HG03342 (cell line): ENCODE data around the gene NPRL2.

ENCODE experiments used
- ATAC-seq: cut with Tn5 transposase; IDR thresholded peaks from one replicate; pipeline ENCODE4 v1.9.1; 2021; ENCODE audit warnings: mild to moderate bottlenecking, moderate library complexity; ENCODE audit not compliant: unreplicated experiment

NPRL2 gene

GRCh38 chr3:50373146-50374051 lies 22.8 kb upstream of the NPRL2 start:
- ATAC-seq, result no peak

GRCh38 chr3:50372349-50372748 lies 21.8 kb upstream of the NPRL2 start:
- no peak for ATAC-seq

- ATAC-seq, result no peak
These were observed 20.6 kb upstream of the NPRL2 start for GRCh38 chr3:50371133-50371685.

DNA sequence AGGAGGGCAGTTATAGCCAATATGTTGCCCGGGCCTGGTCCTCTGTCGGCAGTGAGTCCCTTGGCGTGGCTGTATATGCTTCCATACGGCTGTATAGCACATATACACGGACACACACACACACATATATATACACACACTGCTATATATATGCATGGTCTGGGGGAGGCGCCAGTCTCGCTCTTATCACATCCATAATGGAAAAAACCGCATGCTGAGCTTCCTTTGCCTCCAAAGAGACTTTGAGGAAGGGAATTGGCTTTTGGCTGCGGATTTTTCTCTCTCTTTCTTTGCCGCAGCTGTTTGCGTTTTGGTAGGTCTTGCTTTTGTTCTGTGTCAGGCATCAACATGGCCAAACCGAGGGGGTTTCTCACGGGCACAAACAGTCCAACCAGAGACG lies 20.0 kb upstream of the NPRL2 start:
- ATAC-seq, result no peak

- no peak for ATAC-seq
These were observed 18.6 kb upstream of the NPRL2 start for GRCh38 chr3:50369012-50369670.

DNA sequence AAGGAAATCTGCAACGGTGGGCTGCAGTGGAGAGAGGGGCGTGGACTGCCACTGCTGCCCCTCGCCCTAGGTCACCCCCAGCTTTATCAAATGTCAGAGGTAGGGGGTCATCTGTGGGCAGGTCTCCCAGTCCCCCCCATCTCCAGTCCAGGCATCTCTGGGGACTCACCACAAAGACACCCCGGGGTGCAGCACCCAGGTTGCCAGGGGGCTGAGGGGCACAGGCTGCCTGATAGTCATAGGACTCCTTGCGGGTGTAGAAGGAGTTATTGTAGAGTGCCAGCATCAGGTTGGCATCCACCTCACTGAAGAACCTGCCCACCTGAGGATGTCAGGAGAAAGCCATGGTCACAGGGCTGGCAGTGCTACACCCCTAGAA lies 15.3 kb upstream of the NPRL2 start:
- no peak for ATAC-seq

- ATAC-seq, result peak; percentile 89
These were observed 14.7 kb upstream of the NPRL2 start for GRCh38 chr3:50365080-50365841.

- peak; percentile 4 for ATAC-seq
These were observed 14.1 kb upstream of the NPRL2 start for GRCh38 chr3:50364573-50365079.

DNA sequence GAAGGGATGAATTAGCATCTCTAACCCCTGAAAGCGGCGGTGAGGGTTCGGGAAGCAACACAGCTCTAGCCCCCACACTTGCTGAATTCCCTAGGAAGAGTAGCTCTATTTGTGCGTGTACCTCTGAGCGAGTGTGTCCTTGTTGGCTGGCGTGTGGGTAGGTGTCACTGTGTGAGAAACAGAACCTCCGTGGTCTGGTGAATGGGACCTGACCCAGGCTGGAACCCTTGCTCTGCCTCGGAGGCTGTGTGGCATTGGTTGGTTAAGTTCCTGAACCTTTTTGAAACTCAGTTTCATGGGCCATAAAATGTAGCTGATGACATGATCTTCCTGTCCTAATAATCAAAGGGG lies 9.2 kb upstream of the NPRL2 start:
- no peak for ATAC-seq

- peak; percentile 99 for ATAC-seq
These were observed 8.6 kb upstream of the NPRL2 start, which contains the start of gene TMEM115 for GRCh38 chr3:50358911-50359759. Gene TMEM115, minus strand, starts transcription at chr3:50359521. Its CDS starts 458 bp downstream, at chr3:50359063.

GRCh38 chr3:50358355-50358910 lies 7.9 kb upstream of the NPRL2 start:
- ATAC-seq, result no peak

- no peak for ATAC-seq
These were observed 6.9 kb upstream of the NPRL2 start for GRCh38 chr3:50357481-50357880.

DNA sequence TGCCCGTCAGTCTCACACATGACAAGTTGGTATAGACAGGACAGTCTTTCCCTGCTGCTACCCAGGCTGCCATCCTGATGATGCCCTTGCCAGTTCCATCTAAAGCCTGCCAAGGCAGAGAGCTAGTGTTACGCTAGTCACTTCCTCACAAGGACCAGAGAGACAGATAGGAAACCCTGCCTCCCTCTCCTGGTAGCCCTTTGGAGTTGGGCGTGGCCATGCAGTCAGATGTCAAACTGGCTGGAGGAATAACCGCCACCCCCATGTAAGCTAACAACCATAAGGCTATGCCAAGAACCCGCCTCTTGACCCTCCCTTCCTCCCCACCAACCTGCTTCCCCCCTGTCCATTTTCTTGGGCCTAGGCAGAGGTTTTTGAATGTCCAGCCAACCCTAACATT lies 6.0 kb upstream of the NPRL2 start:
- ATAC-seq, result no peak

- no peak for ATAC-seq
These were observed 5.4 kb upstream of the NPRL2 start for GRCh38 chr3:50355829-50356552.

GRCh38 chr3:50354850-50355249 lies 4.3 kb upstream of the NPRL2 start:
- no peak for ATAC-seq

GRCh38 chr3:50354186-50354764 lies 3.7 kb upstream of the NPRL2 start:
- ATAC-seq, result no peak

- no peak for ATAC-seq
These were observed 2.9 kb upstream of the NPRL2 start for GRCh38 chr3:50353245-50354004.

GRCh38 chr3:50352781-50353180 lies 2.2 kb upstream of the NPRL2 start:
- no peak for ATAC-seq
